ENCODE data around the gene SLC17A3. TPM values are rescaled to one million over a fixed set of nuclear protein-coding genes. Genes with fewer than 3 reads are reported as not detected.

SLC17A3 gene
- total RNA-seq, 1 experiment from 2014 or later: not detected

GRCh38 chr6:25878721-25879322, 4.8 kb upstream of the SLC17A3 start:
- Histone ChIP-seq H3K36me3 (ENCODE audit: control insufficient read depth, insufficient read depth, low read length) (no peaks in the 10 kb centered on the region), H3K4me3 (ENCODE audit: low read depth, low read length) (no peak overlapping the region), H3K27me3 (replicated peaks; ENCODE audit: control insufficient read depth, insufficient read depth, low read length) (no peaks in the 10 kb centered on the region), H3K4me1 (no peaks in the 10 kb centered on the region), H3K9me3 (no peaks in the 10 kb centered on the region)
- no TSS peak for BruUV-seq (replicated peaks)
- no peaks in the 10 kb centered on the region for H3K9me3 Mint-ChIP-seq (ENCODE audit: unreplicated experiment)
- DNase-seq: no peak
- no peaks in the 10 kb centered on the region for H3K4me1 Mint-ChIP-seq (ENCODE audit: low read depth, unreplicated experiment)
- intact Hi-C loops (cut with micrococcal nuclease; ENCODE audit: unreplicated experiment): no loop called here
- H3K27me3 Mint-ChIP-seq (ENCODE audit: insufficient read depth, unreplicated experiment): peaks cover 2% of the 10 kb centered on the region
- H3K4me3 Mint-ChIP-seq (ENCODE audit: unreplicated experiment): no peak overlapping the region
- ChIA-PET POLR2A (no interaction called here), CTCF (no interaction called here)
- no peak overlapping the region for H3K27ac Mint-ChIP-seq (ENCODE audit: unreplicated experiment)
- no peaks in the 10 kb centered on the region for H3K36me3 Mint-ChIP-seq (ENCODE audit: insufficient read depth, unreplicated experiment)
- no peak for TF ChIP-seq CTCF (IDR thresholded peaks at IDR 0.05; ENCODE audit: insufficient read depth in 1 of 2, low read depth in 1 of 2, low read length in 1 of 2, severe bottlenecking in 1 of 2, unreplicated experiment in 1 of 2)

- BruUV-seq (replicated peaks): no TSS peak
- no peaks in the 10 kb centered on the region for H3K9me3 ChIP-seq
- CTCF ChIA-PET: interaction anchor here (0.8 kb wide), 1 partner anchor 14 kb away, joined by 4 read pairs; no protein-coding TSS in a partner anchor
Observed at GRCh38 chr6:25875926-25876602, 2.0 kb upstream of the SLC17A3 start.

GRCh38 chr6:25875563-25875905, 1.5 kb upstream of the SLC17A3 start:
- Histone ChIP-seq H3K27me3 (replicated peaks; ENCODE audit: control insufficient read depth, insufficient read depth, low read length) (no peaks in the 10 kb centered on the region), H3K9me3 (no peaks in the 10 kb centered on the region), H3K4me1 (no peaks in the 10 kb centered on the region), H3K36me3 (ENCODE audit: control insufficient read depth, insufficient read depth, low read length) (no peaks in the 10 kb centered on the region), H3K4me3 (ENCODE audit: low read depth, low read length) (no peak overlapping the region)
- no peaks in the 10 kb centered on the region for H3K9me3 Mint-ChIP-seq (ENCODE audit: unreplicated experiment)
- no peak overlapping the region for H3K27ac Mint-ChIP-seq (ENCODE audit: unreplicated experiment)
- no peak overlapping the region for H3K4me3 Mint-ChIP-seq (ENCODE audit: unreplicated experiment)
- H3K4me1 Mint-ChIP-seq (ENCODE audit: low read depth, unreplicated experiment): no peaks in the 10 kb centered on the region
- ChIA-PET POLR2A (no interaction called here), CTCF (interaction anchor here (0.8 kb wide), 1 partner anchor 15 kb away, joined by 4 read pairs; no protein-coding TSS in a partner anchor)
- TF ChIP-seq CTCF (IDR thresholded peaks at IDR 0.05; ENCODE audit: insufficient read depth in 1 of 2, low read depth in 1 of 2, low read length in 1 of 2, severe bottlenecking in 1 of 2, unreplicated experiment in 1 of 2): no peak
- H3K36me3 Mint-ChIP-seq (ENCODE audit: insufficient read depth, unreplicated experiment): no peaks in the 10 kb centered on the region
- intact Hi-C loops (cut with micrococcal nuclease; ENCODE audit: unreplicated experiment): no loop called here
- no TSS peak for BruUV-seq (replicated peaks)
- peaks cover 2% of the 10 kb centered on the region for H3K27me3 Mint-ChIP-seq (ENCODE audit: insufficient read depth, unreplicated experiment)
- DNase-seq: no peak

More at GRCh38 chr6:25875926-25876602, 2.0 kb upstream of the SLC17A3 start:
- intact Hi-C loops (cut with micrococcal nuclease; ENCODE audit: unreplicated experiment): no loop called here
- Mint-ChIP-seq H3K4me3 (ENCODE audit: unreplicated experiment) (no peak overlapping the region), H3K4me1 (ENCODE audit: low read depth, unreplicated experiment) (no peaks in the 10 kb centered on the region), H3K9me3 (ENCODE audit: unreplicated experiment) (no peaks in the 10 kb centered on the region), H3K27ac (ENCODE audit: unreplicated experiment) (no peak overlapping the region), H3K27me3 (ENCODE audit: insufficient read depth, unreplicated experiment) (peaks cover 2% of the 10 kb centered on the region), H3K36me3 (ENCODE audit: insufficient read depth, unreplicated experiment) (no peaks in the 10 kb centered on the region)
- H3K4me1 ChIP-seq: no peaks in the 10 kb centered on the region
- H3K4me3 ChIP-seq (ENCODE audit: low read depth, low read length): no peak overlapping the region
- H3K36me3 ChIP-seq (ENCODE audit: control insufficient read depth, insufficient read depth, low read length): no peaks in the 10 kb centered on the region
- POLR2A ChIA-PET: no interaction called here
- no peaks in the 10 kb centered on the region for H3K27me3 ChIP-seq (replicated peaks; ENCODE audit: control insufficient read depth, insufficient read depth, low read length)
- no peak for TF ChIP-seq CTCF (IDR thresholded peaks at IDR 0.05; ENCODE audit: insufficient read depth in 1 of 2, low read depth in 1 of 2, low read length in 1 of 2, severe bottlenecking in 1 of 2, unreplicated experiment in 1 of 2)
- no peak for DNase-seq

Data from Caco-2 (cell line).